Measurements from ENCODE around the gene TSNAX.

GRCh38 chr1:231522038-231522437, 6.4 kb upstream of the TSNAX start:
- TF ChIP-seq POLR2A (IDR thresholded peaks at IDR 0.05; ENCODE audit: low read depth, low read length) (no peak), POU2F2 (IDR thresholded peaks at IDR 0.05; ENCODE audit: low read depth, low read length) (no peak), TAF1 (IDR thresholded peaks at IDR 0.05; ENCODE audit: low read depth, low read length) (no peak), POLR2AphosphoS5 (IDR thresholded peaks at IDR 0.05; ENCODE audit: low read depth, low read length) (no peak), SPI1 (IDR thresholded peaks at IDR 0.05; ENCODE audit: low read depth, low read length) (no peak), PAX5 (IDR thresholded peaks at IDR 0.05; ENCODE audit: insufficient read depth, low read length, severe bottlenecking) (no peak)

All from GM12891 (cell line).